ENCODE measurements around the gene SUGCT. TPM values are rescaled to one million over a fixed set of nuclear protein-coding genes. Genes with fewer than 3 reads are reported as not detected.
"Not testable (repeated sequence)": the region's sequence is repeated elsewhere in the genome, so short reads cannot be mapped to it uniquely, and the experiment has no call there.

Gene SUGCT
- total RNA-seq, 1 experiment from 2014 or later = 12.4 TPM

DNA sequence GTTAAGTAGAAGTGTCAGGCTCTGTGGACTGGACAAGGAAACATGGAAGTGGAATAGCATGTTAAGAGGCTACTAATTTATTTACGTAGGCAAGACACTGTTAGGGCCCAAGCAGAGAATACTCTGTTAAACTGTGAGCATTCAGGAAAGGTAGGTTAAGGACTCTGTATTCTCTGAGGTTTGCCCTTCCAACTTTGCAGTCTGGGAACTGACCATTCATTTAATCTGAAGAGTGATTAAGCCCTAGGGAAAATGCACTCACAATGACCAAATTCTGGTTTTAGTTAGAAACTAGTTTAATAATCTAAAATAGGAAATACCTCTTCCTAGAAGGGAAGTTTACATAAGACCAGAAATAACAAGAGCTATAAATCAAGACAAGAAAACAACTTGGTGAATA, 266.6 kb downstream of the SUGCT start:
- no peak for DNase-seq (ENCODE audit: low read depth)

DNA sequence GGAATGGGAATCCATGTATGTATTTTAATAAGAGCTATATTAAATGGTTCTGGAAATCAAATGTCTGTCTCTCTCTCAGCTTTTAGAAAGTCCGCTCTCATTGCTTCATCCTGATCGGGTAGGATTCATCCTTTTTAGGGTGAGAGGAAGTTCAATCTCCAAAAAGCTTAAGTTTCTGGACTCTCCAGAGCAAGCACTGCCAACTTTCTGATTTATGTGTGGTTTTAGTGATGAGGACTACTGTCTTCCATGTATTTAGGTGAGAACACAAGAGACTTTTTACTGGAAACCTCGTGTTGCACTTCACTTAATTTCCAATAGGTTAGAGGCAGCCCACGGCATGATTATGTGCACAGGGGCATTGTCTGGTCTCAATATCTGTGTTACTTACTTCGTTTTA, 267.9 kb downstream of the SUGCT start:
- DNase-seq (ENCODE audit: low read depth) = no peak

DNA sequence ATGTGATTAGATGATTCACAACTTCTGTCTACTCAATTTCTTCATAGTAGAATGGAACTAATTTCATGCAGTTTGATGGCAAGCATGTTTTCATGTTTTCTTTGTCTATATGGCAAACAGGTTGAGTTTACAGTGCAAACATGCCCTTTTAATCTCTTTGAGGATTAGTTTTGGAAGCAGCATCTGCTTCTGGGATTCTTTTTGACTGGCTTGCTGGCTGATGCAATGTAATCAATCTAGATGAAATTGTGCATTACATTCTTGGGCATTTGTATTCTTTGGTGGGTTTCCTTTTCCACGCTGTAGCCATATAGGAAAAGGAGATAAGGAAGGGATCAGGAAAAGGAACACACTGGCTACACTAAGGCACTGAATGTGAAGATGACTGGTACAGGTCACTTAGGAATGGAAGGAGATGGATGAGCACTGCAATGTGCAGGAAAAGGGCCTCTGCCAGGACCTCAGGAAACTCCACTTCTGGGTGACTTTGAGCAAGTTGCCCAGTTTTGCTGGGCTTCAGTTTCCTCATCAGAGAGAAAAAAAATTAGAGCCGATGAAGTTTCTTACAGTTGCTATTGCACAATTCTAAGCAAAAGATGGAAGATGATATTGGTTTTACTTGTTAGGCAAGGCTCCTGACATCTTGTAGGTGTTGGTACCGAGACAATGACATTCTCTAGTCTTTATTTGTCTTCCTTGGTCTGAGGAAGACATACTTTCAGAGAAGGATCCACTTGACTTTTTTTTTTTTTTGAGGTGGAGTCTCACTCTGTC, 269.1 kb downstream of the SUGCT start:
- DNase-seq (ENCODE audit: low read depth) = no peak

DNA sequence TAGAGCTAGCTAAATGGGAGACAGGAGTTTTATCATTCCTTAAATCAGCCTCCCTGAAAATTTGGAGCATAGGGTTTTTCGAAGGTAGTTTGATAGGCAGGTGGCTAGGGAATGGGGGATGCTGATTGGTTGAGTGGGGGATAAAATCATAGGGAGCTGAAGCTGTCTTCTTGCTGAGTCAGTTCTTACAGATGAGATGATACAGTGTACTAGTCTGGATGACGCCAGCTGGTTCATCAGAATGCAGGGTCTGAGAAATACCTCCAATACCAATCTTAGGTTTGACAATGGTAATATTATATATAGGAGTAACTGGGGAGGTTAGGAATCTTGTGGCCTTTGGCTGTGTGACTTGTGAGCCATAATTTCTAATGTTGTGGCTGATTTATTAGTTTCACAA, 271.2 kb downstream of the SUGCT start:
- no peak for DNase-seq (ENCODE audit: low read depth)

DNA sequence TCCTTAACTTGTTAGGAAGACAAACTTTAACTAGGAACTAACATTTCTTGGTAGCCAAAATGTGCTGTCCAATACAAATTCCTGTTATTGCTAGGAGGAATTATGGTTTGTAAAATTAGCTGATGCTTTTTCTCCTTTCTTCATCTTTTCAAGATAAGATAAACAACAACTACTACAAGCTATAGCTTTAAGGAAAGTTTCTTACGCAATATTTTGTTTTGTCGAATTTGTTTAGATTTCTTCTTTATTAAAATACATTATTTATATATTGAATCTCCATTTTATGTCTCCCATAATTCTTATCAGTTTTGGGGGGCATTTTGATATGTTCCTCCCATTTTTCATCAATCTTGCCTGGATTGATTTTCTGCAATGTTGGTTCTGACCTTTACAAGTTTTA, 277.5 kb downstream of the SUGCT start:
- DNase-seq (ENCODE audit: low read depth) = no peak

DNA sequence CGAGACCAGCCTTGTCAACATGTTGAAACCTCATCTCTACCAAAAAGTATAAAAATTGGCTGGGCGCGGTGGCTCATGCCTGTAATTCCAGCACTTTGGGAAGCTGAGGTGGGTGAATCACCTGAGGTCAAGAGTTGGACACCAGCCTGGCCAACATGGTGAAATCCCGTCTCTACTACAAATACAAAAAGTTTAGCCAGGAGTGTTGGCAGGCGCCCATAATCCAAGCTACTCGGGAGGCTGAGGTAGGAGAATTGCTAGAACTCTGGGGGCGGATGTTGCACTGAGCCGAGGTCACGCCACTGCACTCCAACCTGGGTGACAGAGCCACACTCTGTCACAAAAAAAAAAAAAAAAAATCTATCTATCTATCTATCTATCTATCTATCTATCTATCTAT, 279.9 kb downstream of the SUGCT start:
- DNase-seq (ENCODE audit: low read depth) = not testable (repeated sequence)

DNA sequence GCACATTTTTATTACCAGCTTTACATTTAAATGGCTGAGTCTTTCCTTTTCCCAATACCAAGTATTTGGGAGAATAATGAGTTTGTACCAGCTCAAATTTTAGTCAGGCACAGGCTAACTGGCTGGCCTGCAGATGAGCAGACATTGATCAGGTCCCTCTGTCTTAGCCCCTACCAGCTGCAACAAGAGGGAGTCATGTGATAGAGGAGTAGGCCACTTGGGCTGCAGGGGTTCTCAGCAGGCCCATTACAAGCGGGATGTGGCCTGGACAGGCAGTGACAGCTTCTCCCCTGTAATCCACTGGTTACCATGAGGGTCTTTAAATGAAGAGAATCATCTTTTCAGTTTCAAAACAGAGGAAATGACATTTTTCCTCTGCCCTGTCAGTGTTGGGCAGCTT, 283.6 kb downstream of the SUGCT start:
- no peak for DNase-seq (ENCODE audit: low read depth)

DNA sequence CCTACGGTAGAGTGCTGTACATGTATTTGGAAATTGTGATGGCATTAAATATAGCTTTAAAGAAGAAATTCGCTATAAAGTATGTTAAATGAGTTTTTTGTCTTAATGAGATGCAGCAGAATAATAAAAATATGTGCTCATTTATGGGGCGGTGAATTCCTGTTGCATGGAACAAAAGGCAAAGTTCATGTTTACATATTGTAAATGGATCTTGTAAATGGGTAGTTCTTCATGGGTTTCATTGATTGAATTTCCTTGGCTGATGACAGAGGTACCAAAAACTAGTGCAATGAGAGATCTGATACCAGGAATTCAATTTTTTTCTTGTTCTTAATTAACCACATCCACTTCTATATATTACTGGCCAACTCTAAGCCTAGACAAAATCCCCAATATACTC, 284.2 kb downstream of the SUGCT start:
- DNase-seq (ENCODE audit: low read depth) = no peak

DNA sequence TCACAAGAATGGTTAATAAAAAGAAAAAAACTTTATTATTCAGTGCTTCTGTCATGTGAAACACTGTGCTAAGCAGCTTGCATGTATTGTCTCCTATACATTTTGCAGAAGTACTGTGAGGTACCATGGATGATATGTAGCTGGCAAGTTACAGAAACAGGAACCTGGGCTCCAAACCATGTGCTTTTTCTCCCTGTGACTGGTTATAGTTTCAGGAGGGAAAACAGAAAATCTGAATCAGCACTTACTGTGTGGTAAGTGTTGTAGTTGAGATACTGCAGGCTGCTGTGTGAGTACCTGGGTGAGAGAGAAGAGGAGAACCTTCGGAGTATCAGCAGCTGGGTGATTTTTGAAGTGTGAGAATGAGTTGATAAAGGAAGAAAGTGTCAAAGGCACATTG, 285.0 kb downstream of the SUGCT start:
- DNase-seq (ENCODE audit: low read depth) = no peak

DNA sequence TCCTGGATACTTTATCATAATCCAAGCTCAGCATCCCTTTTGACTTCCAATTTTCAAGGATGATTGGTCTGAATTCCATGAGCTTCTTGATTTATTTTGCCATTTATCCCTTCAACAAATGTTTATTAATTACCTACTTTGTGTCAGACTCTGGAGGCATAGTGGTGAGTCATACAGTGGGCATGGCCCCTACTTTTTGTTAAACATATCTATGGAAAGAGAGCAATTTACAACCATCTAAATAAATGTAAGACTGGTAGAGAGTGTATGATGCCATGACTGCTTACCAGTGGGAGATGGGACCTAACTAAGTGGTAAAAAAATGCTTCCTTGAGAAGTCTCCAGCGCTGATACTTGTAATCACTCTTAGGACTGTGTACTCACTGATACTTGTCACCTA, 286.6 kb downstream of the SUGCT start:
- DNase-seq (ENCODE audit: low read depth) = no peak

DNA sequence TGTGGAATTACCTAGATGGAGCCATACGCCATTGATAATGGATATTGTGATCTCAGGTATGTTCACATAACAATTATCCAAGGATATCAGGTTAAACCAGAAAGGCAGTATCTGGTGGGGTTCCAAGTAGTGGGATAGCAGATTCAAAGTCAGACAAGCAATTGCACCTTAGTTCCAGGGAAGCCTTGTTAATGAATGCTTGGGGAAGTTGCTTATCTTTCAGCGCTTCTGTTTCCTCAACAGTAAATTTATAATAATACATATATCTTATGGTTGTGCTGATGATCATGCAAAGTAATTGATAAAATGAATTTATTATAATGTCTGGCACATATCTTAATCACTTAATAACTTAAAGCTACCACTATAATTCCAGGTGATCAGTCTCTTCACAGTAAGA, 290.9 kb downstream of the SUGCT start:
- DNase-seq (ENCODE audit: low read depth) = no peak

DNA sequence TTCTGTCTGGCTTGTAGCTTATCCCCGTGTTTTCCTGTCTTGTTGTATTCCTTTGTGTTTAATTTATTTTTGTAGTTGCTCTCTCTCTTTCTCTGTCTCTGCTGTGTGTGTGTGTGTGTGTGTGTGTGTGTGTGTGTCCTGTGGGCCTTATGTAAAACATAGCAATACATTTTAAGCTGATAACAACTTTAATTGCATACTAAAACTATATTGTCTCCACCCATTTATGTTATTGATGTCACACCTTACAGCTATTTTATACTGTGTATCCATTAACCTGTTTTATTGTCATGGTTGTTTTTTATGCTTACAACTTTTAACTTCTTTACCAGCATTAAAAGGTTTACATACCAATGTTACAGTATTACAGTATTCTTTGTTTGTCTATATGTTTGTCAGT, 293.6 kb downstream of the SUGCT start:
- no peak for DNase-seq (ENCODE audit: low read depth)

DNA sequence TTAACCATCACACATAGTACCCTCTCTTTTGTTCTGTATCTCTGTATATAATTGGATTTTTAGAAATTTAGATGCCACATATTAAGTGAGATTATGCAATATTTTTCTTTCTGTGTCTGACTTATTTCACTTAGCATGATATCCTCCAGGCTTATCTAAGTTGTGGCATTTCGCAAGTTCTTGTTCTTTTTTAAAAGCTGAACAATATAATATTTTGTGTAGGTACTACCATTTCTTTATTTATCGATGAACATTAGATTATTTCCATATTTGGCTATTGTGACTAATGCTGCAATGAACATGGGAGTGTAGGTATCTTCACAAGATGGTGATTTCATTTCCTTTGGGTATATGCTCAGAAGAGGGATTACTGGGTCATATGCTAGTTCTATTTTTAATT, 295.0 kb downstream of the SUGCT start:
- DNase-seq (ENCODE audit: low read depth) = no peak

DNA sequence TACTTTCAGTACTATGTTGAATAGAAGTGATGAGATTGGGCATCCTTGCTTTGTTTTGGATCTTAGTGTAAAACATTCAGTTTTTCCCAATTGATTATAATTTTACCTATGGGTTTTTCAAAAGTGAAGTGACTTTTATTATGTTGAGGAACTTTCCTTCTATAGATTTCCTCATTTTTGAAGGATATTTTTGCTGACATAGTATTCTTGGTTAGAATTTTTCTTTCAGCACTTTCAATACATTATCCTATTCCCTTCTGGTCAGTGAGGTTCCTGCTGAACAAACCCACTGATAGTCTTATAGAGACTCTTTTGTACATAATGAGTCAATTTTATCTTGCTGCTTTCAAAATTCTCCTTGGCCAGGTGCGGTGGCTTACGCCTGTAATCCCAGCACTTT, 297.2 kb downstream of the SUGCT start:
- DNase-seq (ENCODE audit: low read depth) = no peak

DNA sequence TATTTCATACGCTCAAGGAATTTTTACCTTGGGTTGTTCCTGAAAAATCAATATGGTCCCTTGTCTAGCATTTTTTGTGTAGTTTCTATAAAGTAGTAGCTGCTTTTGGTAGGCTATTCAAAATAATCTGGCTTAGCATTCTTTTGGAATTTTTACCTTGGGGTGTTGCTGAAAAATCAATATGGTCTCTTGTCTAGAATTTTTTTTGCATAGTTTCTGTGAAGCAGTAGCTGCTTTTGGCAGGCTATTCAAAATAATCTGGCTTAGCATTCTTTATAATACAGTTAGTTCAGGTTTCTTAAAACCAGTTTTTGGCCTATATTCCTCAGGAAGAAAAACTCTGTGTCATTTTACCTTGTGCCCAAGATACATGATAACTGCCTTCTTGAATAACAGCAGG, 301.9 kb downstream of the SUGCT start:
- no peak for DNase-seq (ENCODE audit: low read depth)

DNA sequence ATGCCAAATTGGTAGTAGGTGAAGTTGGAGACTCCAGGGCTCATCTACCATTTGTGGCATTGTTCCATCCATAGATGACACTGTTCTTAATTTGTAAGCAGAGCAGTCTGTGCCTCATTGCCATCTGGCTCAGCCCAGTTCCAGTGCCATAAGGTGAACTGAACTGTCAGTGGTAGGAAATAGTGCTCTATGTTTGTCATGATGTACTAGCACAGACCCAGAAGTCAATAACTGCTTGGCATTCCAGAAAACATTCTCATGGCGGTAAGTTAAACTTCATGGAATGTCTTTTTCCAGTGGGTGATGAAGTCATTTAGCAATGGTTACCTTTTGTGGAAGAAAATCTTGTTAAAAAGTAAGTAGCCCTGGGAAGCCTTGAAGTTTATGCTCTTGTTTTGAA, 302.7 kb downstream of the SUGCT start:
- DNase-seq (ENCODE audit: low read depth) = peak; percentile 92

DNA sequence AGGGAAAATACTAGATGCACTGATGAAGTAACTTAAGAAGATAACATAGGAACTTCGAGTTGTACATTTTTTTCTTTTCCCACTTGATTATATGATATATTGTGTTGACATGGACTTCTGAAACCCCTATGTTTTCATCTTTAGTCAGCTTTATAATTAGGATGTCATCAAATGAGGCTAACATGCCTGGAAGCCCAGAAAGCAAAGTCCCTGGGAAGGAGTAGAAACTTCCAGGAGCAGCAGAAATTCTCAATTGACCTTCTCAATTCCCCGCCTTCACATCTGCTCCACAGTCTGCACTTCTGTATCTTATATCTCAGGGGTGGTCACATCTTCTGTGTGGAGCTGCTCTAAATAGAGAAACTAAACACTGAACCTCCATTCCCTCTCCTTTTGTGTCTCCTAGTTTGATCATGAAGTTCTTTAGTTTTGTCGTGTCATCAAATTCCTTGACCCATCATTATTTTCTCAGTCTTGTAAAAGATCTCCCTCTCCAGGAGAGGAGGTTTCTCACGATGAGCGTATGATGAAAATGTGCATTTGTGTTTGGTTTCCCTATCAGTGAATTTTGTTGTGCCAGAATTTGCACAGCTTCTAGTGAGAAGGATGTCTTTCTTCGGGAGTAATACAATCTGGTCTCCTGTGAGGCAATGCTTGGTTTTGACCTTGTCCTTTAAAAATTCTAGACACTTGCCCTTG, 303.3 kb downstream of the SUGCT start:
- no peak for DNase-seq (ENCODE audit: low read depth)

DNA sequence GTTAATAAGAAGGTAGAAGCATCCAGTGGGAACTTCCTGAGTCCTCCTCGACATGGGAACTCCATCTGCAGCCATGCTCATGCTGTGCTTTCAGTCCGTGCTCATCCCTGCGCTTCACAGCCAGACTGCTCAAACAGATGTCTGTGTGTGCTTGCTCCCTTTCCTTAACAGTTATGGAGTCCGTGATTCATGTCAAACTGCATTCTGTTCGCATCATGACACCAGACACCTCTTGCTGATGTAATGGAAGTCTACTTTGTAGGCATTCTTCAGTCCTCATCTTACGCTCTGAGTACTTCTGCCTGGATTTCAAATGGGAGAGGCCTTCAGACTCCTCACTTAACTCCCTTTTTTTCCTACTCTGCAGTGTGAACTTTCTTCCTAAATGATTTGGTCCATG, 304.9 kb downstream of the SUGCT start:
- DNase-seq (ENCODE audit: low read depth) = no peak

DNA sequence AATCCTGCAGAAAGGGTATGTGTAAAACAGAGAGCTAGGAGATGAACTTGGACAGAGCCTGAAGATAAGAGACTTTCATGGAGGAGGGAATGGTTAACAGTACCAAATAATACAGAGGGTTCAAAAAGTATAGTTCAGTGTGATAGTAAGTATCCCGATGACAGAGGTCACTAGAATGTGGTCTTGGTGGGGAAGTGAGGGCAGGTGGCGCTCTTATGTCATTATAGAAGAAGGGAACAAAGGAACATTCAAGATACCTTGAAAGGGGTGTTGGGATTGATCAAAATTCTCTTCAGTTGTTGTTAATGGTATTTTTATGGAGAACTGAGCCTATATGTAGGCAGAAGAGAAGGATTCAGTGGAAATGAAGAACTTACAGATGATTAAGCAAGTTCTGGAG, 312.5 kb downstream of the SUGCT start:
- DNase-seq (ENCODE audit: low read depth) = no peak

DNA sequence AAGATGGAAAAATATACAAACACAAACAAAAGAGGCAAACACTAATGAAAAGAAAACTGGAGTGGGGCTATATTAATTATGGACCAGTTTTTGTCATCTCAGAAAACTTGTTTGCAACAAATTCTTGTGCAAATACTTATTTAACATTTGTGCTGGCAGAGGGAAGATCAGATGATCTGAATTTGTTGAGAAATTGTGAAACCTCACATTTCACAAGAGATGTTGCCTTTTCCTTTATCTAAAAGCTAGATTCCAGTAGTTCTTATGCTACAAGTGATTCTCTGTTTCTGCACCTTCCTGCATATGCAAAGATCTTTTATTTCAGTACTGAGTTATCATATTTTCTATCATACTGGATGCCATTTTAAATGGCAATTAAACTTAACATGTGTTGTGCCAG, 320.7 kb downstream of the SUGCT start:
- no peak for DNase-seq (ENCODE audit: low read depth)

DNA sequence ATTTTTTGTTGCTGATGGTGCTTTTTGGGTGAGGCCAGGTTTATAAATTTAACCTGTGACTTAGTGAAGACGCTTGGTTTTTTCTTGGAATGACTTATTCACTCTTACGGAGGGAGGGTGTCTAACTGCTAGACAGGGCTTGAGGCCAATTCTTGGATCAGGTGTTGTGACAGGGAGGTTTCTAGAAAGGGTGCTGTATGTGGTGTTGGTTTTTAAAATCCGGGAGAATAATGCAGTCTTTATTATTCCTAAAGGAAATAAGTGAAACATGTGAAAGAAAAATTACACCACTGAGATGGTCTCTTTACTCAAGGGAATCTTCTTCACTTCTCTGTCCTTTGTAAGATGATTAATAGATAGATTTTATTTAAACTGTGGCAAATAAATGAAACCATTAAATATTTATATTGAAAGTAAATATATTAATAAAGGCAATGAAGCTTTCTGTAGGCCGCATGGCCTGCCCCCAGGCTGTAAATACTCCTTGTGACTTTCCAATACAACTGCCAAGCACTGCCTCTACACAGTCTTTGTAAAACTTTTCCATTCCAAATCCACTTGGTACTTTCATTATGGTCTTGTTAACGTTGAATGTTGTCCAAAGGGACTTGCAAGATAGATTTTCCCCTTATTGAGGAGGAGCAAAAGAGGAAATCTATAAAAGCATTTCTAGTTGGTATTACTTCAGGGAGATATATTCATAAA, 323.1 kb downstream of the SUGCT start:
- no peak for DNase-seq (ENCODE audit: low read depth)

DNA sequence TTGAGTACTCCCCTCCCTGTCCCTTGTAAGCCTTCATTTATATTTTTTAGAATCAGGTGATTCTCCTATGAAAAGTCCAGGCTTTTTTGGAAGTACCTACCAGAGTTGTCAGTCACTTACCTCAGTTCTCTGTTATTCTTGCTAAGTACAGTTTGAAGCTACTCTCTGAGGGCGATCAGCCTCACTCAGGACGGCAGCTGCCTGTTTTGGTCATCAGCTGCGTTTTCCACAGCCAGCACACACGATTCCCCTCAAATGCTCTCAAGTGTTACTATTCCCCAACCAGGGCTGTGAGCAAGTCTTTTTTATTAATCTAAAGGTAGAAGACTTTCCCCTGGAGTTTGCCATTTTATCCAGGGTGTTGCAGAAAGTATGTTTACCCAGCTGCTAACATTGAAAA, 328.6 kb downstream of the SUGCT start:
- no peak for DNase-seq (ENCODE audit: low read depth)

All from RPMI7951 (cell line).